ENCODE data around the gene TOMT.

- TF ChIP-seq CTCF (conservative IDR thresholded peaks at IDR 0.05) (no peak), ZFX (IDR thresholded peaks at IDR 0.05) (no peak)
Observed at GRCh38 chr11:72083414-72083813, 22.3 kb upstream of the TOMT start.
